Mucosa of stomach (tissue), 1 donor: ENCODE measurements around the gene RAB11A.

ENCODE experiments used
- H3K27me3 ChIP-seq: one replicate; pipeline ENCODE4 v1.7.0; 2013; ENCODE audit warnings: mild to moderate bottlenecking, low read length; ENCODE audit not compliant: control insufficient read depth, insufficient read depth
- H3K36me3 ChIP-seq: one replicate; pipeline ENCODE4 v1.7.0; 2013; ENCODE audit warnings: low read length; ENCODE audit not compliant: control insufficient read depth, insufficient read depth
- H3K4me1 ChIP-seq: one replicate; pipeline ENCODE4 v1.7.0; 2013; ENCODE audit warnings: mild to moderate bottlenecking, low read length; ENCODE audit not compliant: control insufficient read depth, insufficient read depth
- H3K4me3 ChIP-seq: one replicate; pipeline ENCODE4 v1.7.0; 2013; ENCODE audit warnings: low read length
- H3K9ac ChIP-seq: one replicate; pipeline ENCODE4 v1.7.0; 2013; ENCODE audit warnings: mild to moderate bottlenecking, low read length, moderate library complexity
- H3K9me3 ChIP-seq: one replicate; pipeline ENCODE4 v1.7.0; 2013; ENCODE audit warnings: mild to moderate bottlenecking, low read length, moderate library complexity; ENCODE audit not compliant: control insufficient read depth
- donor health status: Pancreatic carcinoma.

Gene RAB11A

DNA sequence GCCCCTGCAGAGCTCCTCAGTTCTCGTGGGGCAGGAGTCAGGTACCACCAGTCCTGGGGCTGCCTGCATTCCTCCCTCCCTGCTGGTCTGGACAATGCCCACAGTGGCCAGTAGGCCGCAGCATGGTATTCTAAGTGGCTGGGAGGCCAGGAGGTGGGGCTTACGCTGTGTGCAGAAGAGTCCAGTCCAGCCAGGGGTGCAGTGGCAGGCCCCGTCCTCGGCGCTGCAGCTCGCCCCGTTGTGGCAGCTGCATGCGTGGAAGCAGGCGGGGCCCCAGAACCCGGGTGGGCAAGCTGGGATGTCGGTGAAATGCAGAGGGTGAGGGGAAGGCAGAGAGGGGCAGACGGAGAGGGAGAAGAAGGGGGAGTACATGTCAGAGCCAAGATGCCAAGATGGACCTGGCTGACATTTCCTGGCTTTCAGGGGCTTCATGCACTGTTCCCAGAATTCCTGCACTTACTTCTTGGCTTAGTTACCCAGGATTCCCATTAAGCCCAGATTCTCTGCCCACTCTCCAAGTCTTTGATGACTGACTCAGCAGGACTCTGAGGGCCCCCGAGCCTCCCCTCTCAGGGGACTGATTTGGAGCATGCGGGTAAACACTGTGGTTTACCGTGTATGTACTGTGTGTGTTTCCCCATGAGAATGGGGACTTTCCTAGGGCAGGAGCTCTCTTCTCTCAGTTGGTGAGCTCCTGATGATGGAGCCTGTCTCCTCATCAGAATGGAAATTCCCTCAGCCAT lies 47.5 kb downstream of the RAB11A start:
- H3K9me3 ChIP-seq = no peaks in the 10 kb centered on the region
- H3K4me3 ChIP-seq = no peak overlapping the region

DNA sequence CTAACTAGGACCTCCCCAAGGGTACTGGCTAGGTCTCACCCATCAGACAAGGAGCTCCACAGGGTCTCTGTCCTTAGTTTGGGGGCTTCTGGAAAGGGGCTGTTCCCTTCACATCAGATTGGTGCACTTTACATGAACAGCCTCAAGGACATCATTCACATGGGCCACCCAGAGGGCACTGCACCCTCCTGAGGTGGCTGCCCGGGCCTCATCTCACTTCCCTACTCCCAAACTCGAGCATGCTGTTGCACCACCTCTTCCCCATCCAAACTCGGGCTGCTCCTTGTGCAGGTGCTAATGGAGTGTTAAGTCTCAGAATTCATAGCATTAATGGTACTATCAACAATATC lies 48.1 kb downstream of the RAB11A start:
- Histone ChIP-seq H3K4me1 (peaks cover 9% of the 10 kb centered on the region), H3K9ac (no peak overlapping the region), H3K9me3 (no peaks in the 10 kb centered on the region), H3K4me3 (no peak overlapping the region), H3K36me3 (no peaks in the 10 kb centered on the region), H3K27me3 (no peaks in the 10 kb centered on the region)

More for the DNA sequence above, 47.5 kb downstream of the RAB11A start:
- no peak overlapping the region for H3K9ac ChIP-seq
- H3K27me3 ChIP-seq = no peaks in the 10 kb centered on the region
- H3K4me1 ChIP-seq = peaks cover 9% of the 10 kb centered on the region
- H3K36me3 ChIP-seq = no peaks in the 10 kb centered on the region

GRCh38 chr15:65917936-65918335 lies 48.6 kb downstream of the RAB11A start:
- H3K36me3 ChIP-seq = no peaks in the 10 kb centered on the region
- no peaks in the 10 kb centered on the region for H3K27me3 ChIP-seq
- H3K9me3 ChIP-seq = no peaks in the 10 kb centered on the region
- H3K4me3 ChIP-seq = no peak overlapping the region
- peaks cover 9% of the 10 kb centered on the region for H3K4me1 ChIP-seq
- H3K9ac ChIP-seq = no peak overlapping the region

DNA sequence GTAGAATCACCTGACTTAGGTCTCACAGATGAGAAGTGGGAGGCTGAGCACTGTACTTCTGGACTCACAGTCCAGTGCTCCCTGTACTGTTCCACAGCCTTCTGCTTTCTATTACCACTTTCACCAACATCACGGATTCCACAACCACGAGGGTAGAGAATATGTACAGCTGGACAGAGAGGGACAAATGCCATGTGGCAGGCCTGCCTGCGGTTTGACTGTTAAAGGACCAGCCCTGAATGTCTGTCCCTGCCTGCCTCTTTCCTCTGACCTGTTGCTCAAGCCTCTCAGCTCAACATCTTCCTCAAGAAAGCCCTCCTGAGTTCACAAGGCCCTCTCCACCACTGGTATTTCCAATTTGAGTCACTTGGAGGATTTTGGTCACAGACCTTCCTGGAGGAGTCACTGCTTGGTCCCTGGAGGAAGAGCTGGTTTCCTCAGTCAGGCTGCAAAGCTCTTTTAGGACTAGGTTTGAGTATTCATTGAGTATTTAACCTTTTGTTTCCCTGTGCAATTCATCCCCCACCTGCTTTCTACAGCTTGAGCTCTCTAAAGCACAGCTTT lies 49.1 kb downstream of the RAB11A start:
- no peak overlapping the region for H3K4me3 ChIP-seq
- peaks cover 9% of the 10 kb centered on the region for H3K4me1 ChIP-seq
- H3K9ac ChIP-seq = no peak overlapping the region
- H3K36me3 ChIP-seq = no peaks in the 10 kb centered on the region
- H3K27me3 ChIP-seq = no peaks in the 10 kb centered on the region
- H3K9me3 ChIP-seq = no peaks in the 10 kb centered on the region

DNA sequence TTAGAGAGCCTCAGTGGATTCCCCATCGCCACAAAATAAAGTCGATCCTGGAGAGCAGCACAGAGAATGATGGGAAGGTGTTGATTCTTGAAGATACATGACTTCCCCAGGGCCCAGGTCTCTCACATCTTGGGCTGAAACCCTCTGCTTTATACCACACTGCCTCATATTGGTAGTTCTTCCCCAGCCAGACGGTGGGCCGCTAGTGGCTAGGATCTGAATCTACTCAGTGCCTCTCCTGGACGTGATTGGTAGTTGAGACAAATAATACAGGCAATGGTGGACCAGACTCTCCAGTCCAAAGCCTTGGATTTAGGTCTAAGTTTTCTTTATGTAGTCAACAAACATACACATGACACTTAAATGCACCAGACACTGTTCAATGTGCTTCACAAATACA lies 49.7 kb downstream of the RAB11A start:
- Histone ChIP-seq H3K4me3 (no peak overlapping the region), H3K36me3 (no peaks in the 10 kb centered on the region), H3K9me3 (no peaks in the 10 kb centered on the region), H3K27me3 (no peaks in the 10 kb centered on the region), H3K9ac (no peak overlapping the region), H3K4me1 (peaks cover 9% of the 10 kb centered on the region)

GRCh38 chr15:65919353-65919752 lies 50.1 kb downstream of the RAB11A start:
- H3K36me3 ChIP-seq = no peaks in the 10 kb centered on the region
- no peaks in the 10 kb centered on the region for H3K9me3 ChIP-seq
- no peak overlapping the region for H3K4me3 ChIP-seq
- H3K27me3 ChIP-seq = no peaks in the 10 kb centered on the region
- H3K9ac ChIP-seq = no peak overlapping the region
- H3K4me1 ChIP-seq = peaks cover 9% of the 10 kb centered on the region

- H3K4me1 ChIP-seq = peaks cover 9% of the 10 kb centered on the region
- no peak overlapping the region for H3K9ac ChIP-seq
- H3K9me3 ChIP-seq = no peaks in the 10 kb centered on the region
- no peaks in the 10 kb centered on the region for H3K36me3 ChIP-seq
- no peaks in the 10 kb centered on the region for H3K27me3 ChIP-seq
- H3K4me3 ChIP-seq = no peak overlapping the region
Observed at GRCh38 chr15:65920121-65920520, 50.8 kb downstream of the RAB11A start.

DNA sequence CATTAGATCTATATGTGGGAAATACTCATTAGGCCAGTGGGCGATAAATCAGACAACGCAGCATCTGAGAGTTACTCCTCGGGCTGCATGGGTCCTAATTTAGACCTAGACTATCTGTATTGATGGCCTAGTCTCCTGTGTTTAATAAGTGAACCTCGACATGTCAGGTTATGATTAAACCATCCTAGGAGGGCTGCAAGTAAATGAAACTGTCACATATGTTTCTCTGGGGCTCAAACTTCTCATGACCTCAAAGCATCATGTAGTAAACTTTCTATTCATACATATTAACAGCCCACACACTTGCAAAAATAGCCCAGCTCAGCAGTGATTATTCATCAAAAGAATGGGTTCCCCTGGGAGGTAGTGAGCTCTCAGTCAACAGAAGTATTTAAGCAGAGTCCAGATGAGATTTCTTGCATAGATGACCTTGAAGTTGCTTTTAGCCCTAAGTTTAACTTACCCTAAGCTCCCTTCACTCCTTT lies 51.6 kb downstream of the RAB11A start:
- Histone ChIP-seq H3K4me1 (peaks cover 9% of the 10 kb centered on the region), H3K9me3 (no peaks in the 10 kb centered on the region), H3K27me3 (no peaks in the 10 kb centered on the region), H3K4me3 (no peak overlapping the region), H3K9ac (no peak overlapping the region), H3K36me3 (no peaks in the 10 kb centered on the region)

DNA sequence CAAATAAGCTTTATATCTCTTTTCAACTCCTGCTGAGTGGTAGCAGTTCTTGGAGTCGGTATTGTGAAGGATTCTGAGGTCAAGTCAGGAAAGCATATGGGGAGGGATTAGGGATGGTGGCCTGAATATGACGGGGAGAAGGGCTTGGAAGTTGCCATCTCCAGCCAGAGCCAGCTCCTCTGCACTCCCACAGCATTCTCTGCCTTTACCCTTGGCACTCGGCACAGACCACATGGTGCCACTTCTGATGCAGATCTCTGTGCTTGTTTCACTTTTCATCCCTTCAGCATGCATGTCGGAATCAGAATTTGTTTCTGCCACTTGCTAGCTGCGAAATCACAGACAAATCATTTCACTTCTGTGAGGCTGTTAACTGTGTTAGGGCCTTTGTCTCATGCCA lies 52.5 kb downstream of the RAB11A start:
- Histone ChIP-seq H3K9me3 (no peaks in the 10 kb centered on the region), H3K36me3 (no peaks in the 10 kb centered on the region), H3K4me1 (peaks cover under 1% of the 10 kb centered on the region), H3K9ac (no peak overlapping the region), H3K4me3 (no peak overlapping the region), H3K27me3 (no peaks in the 10 kb centered on the region)

- Histone ChIP-seq H3K9me3 (no peaks in the 10 kb centered on the region), H3K9ac (no peak overlapping the region), H3K36me3 (no peaks in the 10 kb centered on the region), H3K4me1 (no peaks in the 10 kb centered on the region), H3K27me3 (no peaks in the 10 kb centered on the region), H3K4me3 (no peak overlapping the region)
Observed at GRCh38 chr15:65922621-65923020, 53.3 kb downstream of the RAB11A start.

GRCh38 chr15:65923264-65923663 lies 54.0 kb downstream of the RAB11A start:
- no peaks in the 10 kb centered on the region for H3K9me3 ChIP-seq
- no peaks in the 10 kb centered on the region for H3K36me3 ChIP-seq
- no peak overlapping the region for H3K9ac ChIP-seq

GRCh38 chr15:65924004-65924403 lies 54.7 kb downstream of the RAB11A start:
- Histone ChIP-seq H3K4me1 (no peaks in the 10 kb centered on the region), H3K27me3 (no peaks in the 10 kb centered on the region), H3K36me3 (no peaks in the 10 kb centered on the region), H3K9ac (no peak overlapping the region), H3K4me3 (no peak overlapping the region), H3K9me3 (no peaks in the 10 kb centered on the region)

More at GRCh38 chr15:65923264-65923663, 54.0 kb downstream of the RAB11A start:
- H3K27me3 ChIP-seq = no peaks in the 10 kb centered on the region
- H3K4me3 ChIP-seq = no peak overlapping the region
- no peaks in the 10 kb centered on the region for H3K4me1 ChIP-seq
